CD4-positive, alpha-beta memory T cell (primary cell): ENCODE results near the gene FGB. TPM values are rescaled to one million over a fixed set of nuclear protein-coding genes. Genes with fewer than 3 reads are reported as not detected.

Experiments
- CTCF ChIA-PET: fragments of 350-600 bp; sonication (Branson Sonifier 250); formaldehyde crosslinking; loops from one replicate; lab custom pipeline; 2021; ENCODE audit warnings: inconsistent platforms; ENCODE audit not compliant: partially characterized antibody; lab: Charles Lee
- POLR2A ChIA-PET: fragments of 350-600 bp; sonication (Branson Sonifier 250); formaldehyde crosslinking; loops from one replicate; lab custom pipeline; 2021; ENCODE audit not compliant: partially characterized antibody; lab: Charles Lee
- DNase-seq, 5 donors: peaks; one replicate each; pipeline versions ENCODE4 v3.0.0 to v3.0.0-alpha.2; 2020 to 2022; ENCODE audit warnings: mixed read lengths in 1 of 5
- H3K27ac ChIP-seq: one replicate; pipeline ENCODE4 v1.7.0; 2013; ENCODE audit warnings: low read depth, low read length
- H3K27me3 ChIP-seq: 2 replicates; pipeline ENCODE4 v1.7.0; 2013; ENCODE audit warnings: mild to moderate bottlenecking, low read length, moderate library complexity; ENCODE audit not compliant: insufficient read depth
- H3K36me3 ChIP-seq: 2 replicates; pipeline ENCODE4 v1.7.0; 2013; ENCODE audit warnings: mild to moderate bottlenecking, low read length, moderate library complexity; ENCODE audit not compliant: insufficient read depth
- H3K4me1 ChIP-seq: 2 replicates; pipeline ENCODE4 v1.7.0; 2013; ENCODE audit warnings: mild to moderate bottlenecking, low read length, moderate library complexity; ENCODE audit not compliant: insufficient read depth
- H3K4me3 ChIP-seq, 2 donors: one replicate each; pipeline ENCODE4 v1.7.0; 2013; ENCODE audit warnings: low read length in 2 of 2, mild to moderate bottlenecking in 1 of 2
- H3K9me3 ChIP-seq, 2 donors: one replicate each; pipeline ENCODE4 v1.7.0; 2013; ENCODE audit warnings: low read length in 2 of 2, control low read depth in 1 of 2; ENCODE audit not compliant: control insufficient read depth in 1 of 2
- H3K27ac Mint-ChIP-seq, 7 donors: one replicate each; pipeline ENCODE4 v1.8.0; 2020 to 2021; ENCODE audit warnings: mixed read lengths in 7 of 7, mild to moderate bottlenecking in 6 of 7, inconsistent platforms in 3 of 7, moderate library complexity in 3 of 7
- H3K27me3 Mint-ChIP-seq, 2 donors: one replicate each; pipeline ENCODE4 v1.8.0; 2020 to 2021; ENCODE audit warnings: mixed read lengths in 2 of 2
- H3K36me3 Mint-ChIP-seq, 2 donors: one replicate each; pipeline ENCODE4 v1.8.0; 2020 to 2021; ENCODE audit warnings: mixed read lengths in 2 of 2, inconsistent platforms in 1 of 2, mild to moderate bottlenecking in 1 of 2
- H3K4me1 Mint-ChIP-seq, 4 donors: one replicate each; pipeline ENCODE4 v1.8.0; 2020 to 2021; ENCODE audit warnings: mixed read lengths in 4 of 4, mild to moderate bottlenecking in 1 of 4
- H3K4me3 Mint-ChIP-seq, 8 donors: one replicate each; pipeline ENCODE4 v1.8.0; 2020 to 2021; ENCODE audit warnings: mixed read lengths in 8 of 8, mild to moderate bottlenecking in 7 of 8, moderate library complexity in 6 of 8, inconsistent platforms in 3 of 8
- H3K9me3 Mint-ChIP-seq, 8 donors: one replicate each; pipeline ENCODE4 v1.8.0; 2020 to 2021; ENCODE audit warnings: mixed read lengths in 8 of 8, mild to moderate bottlenecking in 5 of 8, inconsistent platforms in 3 of 8, moderate library complexity in 1 of 8
- intact Hi-C: fragments of 100-400 bp; cut with micrococcal nuclease; formaldehyde crosslinking; loops from one replicate; pipeline ENCODE4 v1.15.1; 2023
- polyA plus RNA-seq, 2 donors: library from polyadenylated mRNA; unstranded; fragments of 300-500 nt; fragmentation: Illumina TruSeq; gene quantifications; one replicate each; pipeline ENCODE4 v1.2.3, GENCODE V29; 2021
- total RNA-seq, 2 experiments: library from RNA; stranded (reverse); gene quantifications; one replicate each; pipeline ENCODE4 v1.2.3, GENCODE V29; 2021

The FGB gene
- total and polyA plus RNA-seq, 4 experiments from 2014 or later = not detected

GRCh38 chr4:154528869-154529268, 33.9 kb upstream of the FGB start:
- CTCF ChIA-PET = interaction anchor here (1.5 kb wide), 1 partner anchor 30 kb away, joined by 5 read pairs; no protein-coding TSS in a partner anchor
- H3K9me3 Mint-ChIP-seq = no peaks in the 10 kb centered on the region

GRCh38 chr4:154529728-154530519, 32.9 kb upstream of the FGB start:
- POLR2A ChIA-PET = interaction anchor here (1.0 kb wide), 1 partner anchor 20 kb away, joined by 3 read pairs; the partner anchor contains the start of gene PLRG1
- Histone ChIP-seq H3K27ac (no peak overlapping the region), H3K36me3 (no peaks in the 10 kb centered on the region), H3K27me3 (no peaks in the 10 kb centered on the region), H3K4me3 (no peak overlapping the region), H3K4me1 (no peaks in the 10 kb centered on the region), H3K9me3 (no peaks in the 10 kb centered on the region)
- intact Hi-C loops = no loop called here
- CTCF ChIA-PET = interaction anchor here (0.9 to 1.5 kb wide), 2 partner anchors 22 to 29 kb away, joined by 4 to 5 read pairs; no protein-coding TSS in a partner anchor
- Mint-ChIP-seq H3K27me3 (peaks cover 7 to 11% of the 10 kb centered on the region in 2 donors), H3K27ac (no peak overlapping the region), H3K4me3 (no peak overlapping the region), H3K36me3 (peaks cover 0 to 3% of the 10 kb centered on the region in 2 donors), H3K4me1 (no peaks in the 10 kb centered on the region), H3K9me3 (no peaks in the 10 kb centered on the region)
- DNase-seq = no peak

More at GRCh38 chr4:154528869-154529268, 33.9 kb upstream of the FGB start:
- Histone ChIP-seq H3K4me3 (no peak overlapping the region), H3K4me1 (no peaks in the 10 kb centered on the region), H3K9me3 (no peaks in the 10 kb centered on the region), H3K36me3 (no peaks in the 10 kb centered on the region), H3K27ac (no peak overlapping the region), H3K27me3 (no peaks in the 10 kb centered on the region)
- intact Hi-C loops = no loop called here
- no peaks in the 10 kb centered on the region for H3K4me1 Mint-ChIP-seq
- peaks cover 15 to 18% of the 10 kb centered on the region in 2 donors for H3K27me3 Mint-ChIP-seq
- H3K4me3 Mint-ChIP-seq = no peak overlapping the region
- no peaks in the 10 kb centered on the region for H3K36me3 Mint-ChIP-seq
- H3K27ac Mint-ChIP-seq = no peak overlapping the region
- POLR2A ChIA-PET = no interaction called here
- no peak for DNase-seq

GRCh38 chr4:154534296-154534695, 28.5 kb upstream of the FGB start:
- H3K27me3 Mint-ChIP-seq = peaks cover 0 to 2% of the 10 kb centered on the region in 2 donors
- ChIA-PET CTCF (interaction anchor here (1.6 to 1.8 kb wide), 2 partner anchors 16 to 18 kb away, joined by 3 to 4 read pairs; partner anchors contain the start of gene PLRG1), POLR2A (no interaction called here)
- no peaks in the 10 kb centered on the region for H3K4me1 Mint-ChIP-seq
- peak overlapping the region in 2 of 7 donors; percentile 3 to 7 for H3K27ac Mint-ChIP-seq
- H3K4me1 ChIP-seq = no peaks in the 10 kb centered on the region
- intact Hi-C loops = no loop called here
- H3K36me3 Mint-ChIP-seq = peaks cover 13 to 31% of the 10 kb centered on the region in 2 donors
- no peaks in the 10 kb centered on the region for H3K9me3 Mint-ChIP-seq
- H3K4me3 Mint-ChIP-seq = no peak overlapping the region
- H3K4me3 ChIP-seq = no peak overlapping the region
- H3K27me3 ChIP-seq = no peaks in the 10 kb centered on the region
- no peaks in the 10 kb centered on the region for H3K9me3 ChIP-seq
- H3K36me3 ChIP-seq = peaks cover 28% of the 10 kb centered on the region
- no peak overlapping the region for H3K27ac ChIP-seq
- no peak for DNase-seq

- Mint-ChIP-seq H3K9me3 (no peaks in the 10 kb centered on the region), H3K4me3 (no peak overlapping the region), H3K4me1 (peaks cover 0 to 6% (median 0%) of the 10 kb centered on the region in 4 donors), H3K27ac (peak overlapping the region in 2 of 7 donors; percentile 44 to 76), H3K27me3 (no peaks in the 10 kb centered on the region), H3K36me3 (peaks cover 47 to 77% of the 10 kb centered on the region in 2 donors)
- intact Hi-C loops = no loop called here
- peaks cover 89% of the 10 kb centered on the region for H3K36me3 ChIP-seq
- no peak for DNase-seq
- no peaks in the 10 kb centered on the region for H3K4me1 ChIP-seq
- H3K27me3 ChIP-seq = no peaks in the 10 kb centered on the region
- H3K27ac ChIP-seq = no peak overlapping the region
- ChIA-PET CTCF (interaction anchor here (1.8 kb wide), 1 partner anchor 10 kb away, joined by 6 read pairs; no protein-coding TSS in a partner anchor), POLR2A (no interaction called here)
- H3K4me3 ChIP-seq = no peak overlapping the region
- H3K9me3 ChIP-seq = no peaks in the 10 kb centered on the region
These were observed 20.4 kb upstream of the FGB start for GRCh38 chr4:154542271-154542879.

- H3K36me3 ChIP-seq = peaks cover 60% of the 10 kb centered on the region
- H3K4me1 ChIP-seq = peaks cover 17% of the 10 kb centered on the region
- POLR2A ChIA-PET = no interaction called here
- Mint-ChIP-seq H3K36me3 (peaks cover 33 to 68% of the 10 kb centered on the region in 2 donors), H3K4me3 (no peak overlapping the region), H3K4me1 (peaks cover 12 to 24% (median 20%) of the 10 kb centered on the region in 4 donors), H3K27me3 (no peaks in the 10 kb centered on the region), H3K27ac (no peak overlapping the region), H3K9me3 (no peaks in the 10 kb centered on the region)
- no peaks in the 10 kb centered on the region for H3K9me3 ChIP-seq
- intact Hi-C loops = no loop called here
- H3K27ac ChIP-seq = no peak overlapping the region
- no peak overlapping the region for H3K4me3 ChIP-seq
- CTCF ChIA-PET = no interaction called here
- no peak for DNase-seq
- no peaks in the 10 kb centered on the region for H3K27me3 ChIP-seq
These were observed 17.1 kb upstream of the FGB start for GRCh38 chr4:154545689-154546088.

GRCh38 chr4:154549894-154550790, 12.7 kb upstream of the FGB start, which contains the start of gene PLRG1:
Gene PLRG1, minus strand, starts transcription at chr4:154550400. Its CDS starts 92 bp downstream, at chr4:154550308.
- CTCF ChIA-PET = interaction anchor here (0.7 to 7.5 kb wide), 11 partner anchors 8 to 1404 kb away, joined by 3 to 120 read pairs (median 4); partner anchors contain the start of genes CTSO, FGB and MAP9
- H3K36me3 Mint-ChIP-seq = peaks cover 6 to 32% of the 10 kb centered on the region in 2 donors
- H3K27me3 Mint-ChIP-seq = no peaks in the 10 kb centered on the region
- Histone ChIP-seq H3K27ac (peak within 1 kb of the TSS; percentile 77), H3K4me3 (peak within 1 kb of the TSS; percentile 48 to 88), H3K36me3 (peaks cover 22% of the 10 kb centered on the region), H3K27me3 (no peaks in the 10 kb centered on the region), H3K4me1 (peaks cover 22% of the 10 kb centered on the region), H3K9me3 (no peaks in the 10 kb centered on the region)
- intact Hi-C loops = loop anchor here (1.0 to 10.0 kb wide), 5 partner anchors 218 to 1403 kb away; partner anchors contain the start of genes CTSO, MAP9 and SFRP2
- peak within 1 kb of the TSS; percentile 96 to 100 (median 98) for H3K4me3 Mint-ChIP-seq
- POLR2A ChIA-PET = interaction anchor here (0.6 to 2.7 kb wide), 8 partner anchors 9 to 1403 kb away, joined by 3 to 19 read pairs (median 3); partner anchors contain the start of genes CTSO, FGB and MAP9
- peaks cover 13 to 28% (median 24%) of the 10 kb centered on the region in 4 donors for H3K4me1 Mint-ChIP-seq
- peak; percentile 95 to 96 (median 96) for DNase-seq
- H3K27ac Mint-ChIP-seq = peak within 1 kb of the TSS; percentile 87 to 99 (median 97)
- H3K9me3 Mint-ChIP-seq = no peaks in the 10 kb centered on the region
